LHCN-M2 (cell line): ENCODE data around the gene OR11H12. TPM values are rescaled to one million over a fixed set of nuclear protein-coding genes. Genes with fewer than 3 reads are reported as not detected.
"Not testable (repeated sequence)": the region's sequence is repeated elsewhere in the genome, so short reads cannot be mapped to it uniquely, and the experiment has no call there.

ENCODE experiments used
- DNase-seq: peaks from one replicate; pipeline ENCODE4 v3.0.0-alpha.2; 2012; ENCODE audit warnings: low read depth
- polyA plus RNA-seq: library from polyadenylated mRNA; unstranded; fragments of >200 nt; gene quantifications from one replicate; pipeline ENCODE4 v1.2.1, GENCODE V29; 2012; ENCODE audit warnings: missing spikeins
- total RNA-seq: library from RNA; depleted of rRNA; stranded (reverse); fragments of >200 nt; gene quantifications from 2 replicates; pipeline ENCODE4 v1.2.3, GENCODE V29; 2014; rRNA removed

Gene OR11H12
- not detected in 2 replicates for total RNA-seq
- not detected for polyA plus RNA-seq

DNA sequence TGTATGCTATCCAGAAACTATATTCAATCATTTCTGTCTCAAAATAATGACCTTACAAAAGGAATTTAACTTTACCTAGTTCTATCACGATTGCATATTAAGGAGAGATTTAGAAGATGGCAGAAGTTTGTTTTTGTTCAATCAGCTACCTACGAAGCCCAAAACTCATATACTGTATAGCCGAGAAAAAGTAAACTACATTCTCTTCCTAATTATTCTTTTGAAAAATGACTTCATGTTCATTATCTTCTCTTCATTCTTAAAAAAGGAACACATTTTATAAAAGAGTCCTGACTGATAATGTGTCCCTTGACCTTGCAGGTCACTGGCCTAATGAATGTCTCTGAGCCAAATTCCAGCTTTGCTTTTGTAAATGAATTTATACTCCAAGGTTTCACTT is at the start of gene OR11H12:
Gene OR11H12, plus strand, starts transcription at position 301 of the 400 bp plus-strand sequence. Its CDS starts 0 bp downstream, at position 301.
- not testable (repeated sequence) for DNase-seq

- DNase-seq: not testable (repeated sequence)
These were observed 18.0 kb upstream of the OR11H12 start for GRCh38 chr14:18582908-18583307.

- DNase-seq: not testable (repeated sequence)
These were observed 25.8 kb downstream of the OR11H12 start for GRCh38 chr14:18626610-18627213.

- not testable (repeated sequence) for DNase-seq
These were observed 35.1 kb downstream of the OR11H12 start for GRCh38 chr14:18636066-18636465.

DNA sequence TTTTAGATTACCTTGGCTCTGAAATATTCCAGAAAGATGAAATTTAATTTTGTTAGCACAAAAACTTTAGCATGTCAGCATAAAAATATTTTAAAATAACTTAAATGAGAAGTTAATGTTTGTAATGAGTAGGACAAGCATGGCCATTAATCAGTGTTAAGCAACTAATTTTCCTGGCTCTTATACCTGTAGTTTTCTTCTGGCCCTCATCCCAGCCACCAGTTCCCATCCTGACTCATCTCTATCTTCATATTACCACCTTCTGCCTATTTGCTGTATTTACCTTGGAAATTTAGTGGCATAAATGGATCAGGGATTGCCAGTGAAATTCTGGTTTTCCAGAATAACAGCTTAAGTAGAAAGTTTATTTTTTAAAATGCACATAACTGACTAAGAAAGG is 37.1 kb downstream of the OR11H12 start:
- DNase-seq: not testable (repeated sequence)

GRCh38 chr14:18638785-18639184 is 37.9 kb downstream of the OR11H12 start:
- DNase-seq: not testable (repeated sequence)

DNA sequence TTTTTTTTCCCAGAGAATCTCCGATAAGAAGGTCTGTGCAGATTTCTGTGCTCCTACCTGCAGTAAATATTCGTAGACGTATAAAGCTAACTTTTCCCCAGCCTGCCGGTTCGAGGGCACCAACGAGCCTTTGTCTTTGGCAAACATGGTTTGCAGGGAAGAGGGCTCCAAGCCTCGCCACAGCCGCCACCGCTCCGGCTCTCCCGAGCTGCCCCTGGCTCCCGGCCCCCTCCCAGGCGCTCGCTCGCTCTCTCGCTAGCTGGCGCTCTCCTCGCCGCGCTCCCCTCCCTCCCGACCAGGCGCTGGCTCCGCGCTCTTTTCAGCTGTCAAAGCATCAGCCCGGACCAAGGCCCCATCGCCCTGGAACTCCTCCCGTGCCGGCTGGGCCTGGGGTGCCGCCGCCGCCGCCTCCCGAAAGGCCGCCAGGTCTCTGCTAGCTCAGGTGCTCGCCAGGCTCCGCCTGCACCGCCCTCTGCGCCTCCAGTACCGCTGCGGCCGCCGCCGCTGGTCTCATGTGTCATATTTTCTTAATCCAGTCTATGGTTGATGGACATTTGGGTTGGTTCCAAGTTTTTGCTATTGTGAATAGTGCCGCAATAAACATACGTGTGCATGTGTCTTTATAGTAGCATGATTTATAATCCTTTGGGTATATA is 45.3 kb downstream of the OR11H12 start:
- not testable (repeated sequence) for DNase-seq
